Measurements from ENCODE around the gene CACNG7. TPM values are rescaled to one million over a fixed set of nuclear protein-coding genes. Genes with fewer than 3 reads are reported as not detected.
"Not testable (repeated sequence)": the region's sequence is repeated elsewhere in the genome, so short reads cannot be mapped to it uniquely, and the experiment has no call there.

CACNG7 gene
- total RNA-seq, 1 donor: 1.9 TPM

- no peak for TF ChIP-seq CTCF (IDR thresholded peaks at IDR 0.05; ENCODE audit: insufficient read depth, low read length)
- H3K4me3 ChIP-seq (ENCODE audit: low read depth, low read length): peak overlapping the region; percentile 96
- peak; percentile 61 for DNase-seq (ENCODE audit: low read depth)
Measured at GRCh38 chr19:53868091-53868891, 40.8 kb upstream of the CACNG7 start.

DNA sequence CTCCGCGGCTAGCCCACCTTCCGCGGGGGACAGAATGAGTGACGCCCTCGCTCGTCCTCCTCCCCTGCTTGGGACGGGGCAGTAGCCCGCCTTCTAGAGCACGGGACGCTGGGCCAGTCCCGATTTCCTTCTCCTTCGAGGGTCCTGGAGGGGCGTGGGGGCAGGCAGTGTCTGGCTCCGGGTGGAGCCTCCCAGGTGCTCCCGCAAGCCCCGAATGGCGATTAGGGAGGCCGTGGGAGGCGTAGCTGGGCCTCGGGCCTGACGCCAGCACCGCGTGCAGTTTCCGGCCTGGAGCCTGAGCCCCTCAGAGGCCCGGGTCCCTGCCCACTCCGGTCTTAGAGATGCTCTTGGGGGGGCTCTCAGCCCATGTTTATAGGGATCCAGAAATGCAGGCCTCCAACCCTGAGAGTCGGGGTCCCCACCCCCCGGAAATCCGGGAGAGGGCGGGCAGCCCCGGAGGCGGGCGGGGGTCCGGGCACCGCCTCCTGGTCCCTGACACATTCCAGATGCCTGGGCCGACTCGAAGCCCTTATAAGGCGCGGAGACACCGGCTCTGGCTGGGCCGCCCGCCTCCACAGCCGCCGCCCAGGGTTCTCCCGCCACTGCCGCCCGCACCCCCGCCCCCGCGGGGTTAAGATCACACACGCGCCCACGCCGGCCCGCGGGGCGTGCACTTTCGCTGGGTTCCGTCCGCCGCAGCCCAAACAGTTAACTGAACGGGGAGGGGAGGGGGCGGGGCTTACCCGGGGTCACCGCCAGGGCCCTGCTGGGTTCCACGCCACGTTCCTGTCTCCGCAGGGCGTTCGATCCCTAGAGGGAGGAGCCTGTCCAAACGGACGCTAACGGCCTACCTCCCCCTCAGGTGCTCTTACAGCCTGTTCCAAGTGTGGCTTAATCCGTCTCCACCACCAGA, 39.9 kb upstream of the CACNG7 start:
- H3K4me3 ChIP-seq (ENCODE audit: low read depth, low read length): peak overlapping the region; percentile 96
- DNase-seq (ENCODE audit: low read depth): peak; percentile 85
- TF ChIP-seq CTCF (IDR thresholded peaks at IDR 0.05; ENCODE audit: insufficient read depth, low read length): peak; percentile 41

GRCh38 chr19:53869805-53870484, 39.1 kb upstream of the CACNG7 start:
- DNase-seq (ENCODE audit: low read depth): not testable (repeated sequence)
- peak overlapping the region; percentile 96 for H3K4me3 ChIP-seq (ENCODE audit: low read depth, low read length)

GRCh38 chr19:53870485-53870844, 38.6 kb upstream of the CACNG7 start:
- no peak for TF ChIP-seq CTCF (IDR thresholded peaks at IDR 0.05; ENCODE audit: insufficient read depth, low read length)
- DNase-seq (ENCODE audit: low read depth): no peak
- peak overlapping the region; percentile 46 for H3K4me3 ChIP-seq (ENCODE audit: low read depth, low read length)

- TF ChIP-seq CTCF (IDR thresholded peaks at IDR 0.05; ENCODE audit: insufficient read depth, low read length): no peak
- H3K4me3 ChIP-seq (ENCODE audit: low read depth, low read length): no peak overlapping the region
- DNase-seq (ENCODE audit: low read depth): no peak
Measured at GRCh38 chr19:53871454-53871853, 37.6 kb upstream of the CACNG7 start.

DNA sequence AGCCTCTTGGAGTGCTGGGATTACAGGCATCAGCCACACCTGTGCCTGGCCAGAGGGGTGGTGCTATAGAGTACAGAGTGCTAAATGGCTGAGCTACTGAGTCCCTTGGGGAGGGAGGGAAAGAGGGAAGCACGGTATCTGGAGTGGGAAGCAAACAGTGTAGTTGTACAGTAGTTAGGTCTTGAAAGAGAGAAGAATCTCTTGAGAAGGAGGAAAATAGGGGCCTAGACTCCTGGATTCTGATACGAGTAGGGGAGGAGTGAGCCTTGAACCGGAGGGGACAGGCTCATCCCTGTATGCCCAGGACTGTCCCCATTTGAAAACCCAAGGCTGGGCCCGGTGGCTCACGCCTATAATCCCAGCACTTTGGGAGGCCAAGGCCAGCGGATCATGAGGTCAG, 36.3 kb upstream of the CACNG7 start:
- no peak overlapping the region for H3K4me3 ChIP-seq (ENCODE audit: low read depth, low read length)
- DNase-seq (ENCODE audit: low read depth): no peak
- TF ChIP-seq CTCF (IDR thresholded peaks at IDR 0.05; ENCODE audit: insufficient read depth, low read length): no peak

Data from fibroblast of the aortic adventitia (primary cell).